Endodermal cell (in vitro differentiated cells): ENCODE data around the gene USB1. TPM values are rescaled to one million over a fixed set of nuclear protein-coding genes. Genes with fewer than 3 reads are reported as not detected.

Experiments
- DNase-seq: peaks from one replicate; pipeline ENCODE4 v3.0.0-alpha.2; 2017
- H3K27ac ChIP-seq: 2 replicates; pipeline ENCODE4 v1.5.1; 2013; ENCODE audit warnings: mild to moderate bottlenecking, low read depth, low read length, moderate library complexity
- H3K27me3 ChIP-seq: 2 replicates; pipeline ENCODE4 v1.6.1; 2013; ENCODE audit warnings: mild to moderate bottlenecking, low read length, moderate library complexity; ENCODE audit not compliant: insufficient read depth, control insufficient read depth, poor library complexity, severe bottlenecking
- H3K36me3 ChIP-seq: 2 replicates; pipeline ENCODE4 v1.7.0; 2013; ENCODE audit warnings: mild to moderate bottlenecking, low read length, moderate library complexity; ENCODE audit not compliant: control insufficient read depth, insufficient read depth
- H3K4me1 ChIP-seq: one replicate; pipeline ENCODE4 v1.7.0; 2013; ENCODE audit warnings: low read length; ENCODE audit not compliant: control insufficient read depth, insufficient read depth
- H3K4me3 ChIP-seq: 2 replicates; pipeline ENCODE4 v1.5.1; 2013; ENCODE audit warnings: mild to moderate bottlenecking, low read length, moderate library complexity
- H3K9ac ChIP-seq: 2 replicates; pipeline ENCODE4 v1.6.1; 2013; ENCODE audit warnings: mild to moderate bottlenecking, low read length, moderate library complexity; ENCODE audit not compliant: poor library complexity, severe bottlenecking; ENCODE audit errors: extremely low read depth
- H3K9me3 ChIP-seq: 2 replicates; pipeline ENCODE4 v1.6.1; 2013; ENCODE audit warnings: mild to moderate bottlenecking, low read length, moderate library complexity; ENCODE audit not compliant: control insufficient read depth
- H3K27ac Mint-ChIP-seq: 2 replicates; pipeline ENCODE4 v1.8.0; 2020; ENCODE audit warnings: mixed read lengths
- H3K27me3 Mint-ChIP-seq: 2 replicates; pipeline ENCODE4 v1.8.0; 2021; ENCODE audit warnings: mild to moderate bottlenecking, mixed read lengths; ENCODE audit not compliant: insufficient read depth
- H3K36me3 Mint-ChIP-seq: 2 replicates; pipeline ENCODE4 v1.8.0; 2020; ENCODE audit warnings: low read depth, mixed read lengths
- H3K4me1 Mint-ChIP-seq: 2 replicates; pipeline ENCODE4 v1.8.0; 2020; ENCODE audit warnings: mixed read lengths
- H3K4me3 Mint-ChIP-seq: 2 replicates; pipeline ENCODE4 v1.8.0; 2020; ENCODE audit warnings: mild to moderate bottlenecking, moderate library complexity, mixed read lengths
- H3K9me3 Mint-ChIP-seq: 2 replicates; pipeline ENCODE4 v1.8.0; 2020; ENCODE audit warnings: mild to moderate bottlenecking, mixed read lengths
- WGBS, 2 experiments: methylation state at CpG; one replicate each; pipeline versions ENCODE4 v1.1.5 to v1.1.7; 2013; ENCODE audit warnings: missing lambda C conversion rate in 2 of 2, mixed read lengths in 1 of 2; ENCODE audit not compliant: insufficient coverage in 1 of 2, insufficient read length in 1 of 2; 5-methylcytosine and 5-hydroxymethylcytosine counted together
- total RNA-seq, 2 donors: library from RNA; stranded (reverse); fragmentation: NEBNext Ultra II Directional in 1 of 2; extraction: Animal tissue kit (Norgen Biotek cat#: 25700) in 1 of 2; gene quantifications; 2 replicates in 1 of 2; 3 replicates in 1 of 2; pipeline ENCODE4 v1.2.1, GENCODE V29; 2021
- TF ChIP-seq, protein P1 (sequence below): fragments of 200-600 bp; sonication (generic); conservative IDR thresholded peaks from 2 replicates; pipeline ENCODE4 v1.5.0; 2021; ENCODE audit warnings: antibody characterized with exemption, mild to moderate bottlenecking

Gene USB1
- total RNA-seq, 2 donors from 2014 or later = 139 to 163 TPM

DNA sequence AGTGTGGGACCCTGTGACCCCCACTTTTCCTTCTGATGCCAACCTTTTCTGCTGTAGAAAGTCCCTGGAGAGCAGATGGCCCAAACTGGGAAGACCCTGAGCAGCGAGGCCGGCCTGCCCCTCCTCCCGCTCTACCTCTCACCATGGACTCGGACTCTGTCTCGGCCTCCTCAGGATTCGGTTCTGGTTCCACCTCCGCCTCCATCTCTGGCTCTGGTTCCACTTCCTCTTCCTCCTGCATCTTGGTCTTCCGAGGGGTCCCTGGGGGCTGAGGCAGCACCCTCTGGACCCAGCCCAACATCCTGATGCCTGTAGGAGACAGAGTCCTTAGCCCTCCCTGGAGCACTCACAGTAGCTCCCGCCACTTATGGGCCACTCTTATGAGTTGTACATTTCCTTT is 34.2 kb upstream of the USB1 start:
- no peak overlapping the region for H3K4me3 Mint-ChIP-seq
- Histone ChIP-seq H3K4me3 (no peak overlapping the region), H3K9ac (no peak overlapping the region), H3K27ac (no peak overlapping the region), H3K4me1 (no peaks in the 10 kb centered on the region), H3K9me3 (no peaks in the 10 kb centered on the region), H3K36me3 (no peaks in the 10 kb centered on the region), H3K27me3 (no peaks in the 10 kb centered on the region)
- DNase-seq = no peak
- peaks cover 4% of the 10 kb centered on the region for H3K4me1 Mint-ChIP-seq
- no peaks in the 10 kb centered on the region for H3K9me3 Mint-ChIP-seq
- TF ChIP-seq, protein P1, sequence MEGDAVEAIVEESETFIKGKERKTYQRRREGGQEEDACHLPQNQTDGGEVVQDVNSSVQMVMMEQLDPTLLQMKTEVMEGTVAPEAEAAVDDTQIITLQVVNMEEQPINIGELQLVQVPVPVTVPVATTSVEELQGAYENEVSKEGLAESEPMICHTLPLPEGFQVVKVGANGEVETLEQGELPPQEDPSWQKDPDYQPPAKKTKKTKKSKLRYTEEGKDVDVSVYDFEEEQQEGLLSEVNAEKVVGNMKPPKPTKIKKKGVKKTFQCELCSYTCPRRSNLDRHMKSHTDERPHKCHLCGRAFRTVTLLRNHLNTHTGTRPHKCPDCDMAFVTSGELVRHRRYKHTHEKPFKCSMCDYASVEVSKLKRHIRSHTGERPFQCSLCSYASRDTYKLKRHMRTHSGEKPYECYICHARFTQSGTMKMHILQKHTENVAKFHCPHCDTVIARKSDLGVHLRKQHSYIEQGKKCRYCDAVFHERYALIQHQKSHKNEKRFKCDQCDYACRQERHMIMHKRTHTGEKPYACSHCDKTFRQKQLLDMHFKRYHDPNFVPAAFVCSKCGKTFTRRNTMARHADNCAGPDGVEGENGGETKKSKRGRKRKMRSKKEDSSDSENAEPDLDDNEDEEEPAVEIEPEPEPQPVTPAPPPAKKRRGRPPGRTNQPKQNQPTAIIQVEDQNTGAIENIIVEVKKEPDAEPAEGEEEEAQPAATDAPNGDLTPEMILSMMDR = no peak
- H3K36me3 Mint-ChIP-seq = no peaks in the 10 kb centered on the region
- WGBS, 2 experiments = 83 to 98% methylated on average over 7 to 9 of the region's 9 CpGs
- no peaks in the 10 kb centered on the region for H3K27me3 Mint-ChIP-seq
- peak overlapping the region; percentile 67 for H3K27ac Mint-ChIP-seq

DNA sequence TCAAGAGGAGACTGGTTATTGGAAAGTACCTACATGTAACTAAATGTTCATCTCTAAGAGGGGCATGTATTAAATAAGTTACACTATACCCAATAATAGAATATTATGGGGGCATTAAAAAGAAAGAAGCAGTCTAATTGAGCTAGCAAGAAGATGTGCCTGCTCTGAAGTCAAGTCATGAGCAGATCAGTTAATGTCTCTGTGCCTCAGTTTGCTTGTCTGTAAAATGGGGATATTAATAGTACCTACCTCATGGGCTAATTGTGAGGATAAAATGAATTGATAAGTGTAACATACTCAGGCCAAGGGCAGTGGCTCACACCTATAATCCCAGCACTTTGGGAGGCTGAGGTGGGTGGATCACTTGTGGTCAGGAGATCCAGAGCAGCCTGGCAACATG is 33.3 kb upstream of the USB1 start:
- H3K36me3 Mint-ChIP-seq = no peaks in the 10 kb centered on the region
- Histone ChIP-seq H3K4me1 (no peaks in the 10 kb centered on the region), H3K9ac (no peak overlapping the region), H3K27ac (no peak overlapping the region), H3K27me3 (no peaks in the 10 kb centered on the region), H3K36me3 (no peaks in the 10 kb centered on the region), H3K4me3 (no peak overlapping the region), H3K9me3 (no peaks in the 10 kb centered on the region)
- DNase-seq = no peak
- no peaks in the 10 kb centered on the region for H3K9me3 Mint-ChIP-seq
- TF ChIP-seq, protein P1 = no peak
- H3K4me1 Mint-ChIP-seq = peaks cover 4% of the 10 kb centered on the region
- no peak overlapping the region for H3K4me3 Mint-ChIP-seq
- H3K27ac Mint-ChIP-seq = no peak overlapping the region
- no peaks in the 10 kb centered on the region for H3K27me3 Mint-ChIP-seq

DNA sequence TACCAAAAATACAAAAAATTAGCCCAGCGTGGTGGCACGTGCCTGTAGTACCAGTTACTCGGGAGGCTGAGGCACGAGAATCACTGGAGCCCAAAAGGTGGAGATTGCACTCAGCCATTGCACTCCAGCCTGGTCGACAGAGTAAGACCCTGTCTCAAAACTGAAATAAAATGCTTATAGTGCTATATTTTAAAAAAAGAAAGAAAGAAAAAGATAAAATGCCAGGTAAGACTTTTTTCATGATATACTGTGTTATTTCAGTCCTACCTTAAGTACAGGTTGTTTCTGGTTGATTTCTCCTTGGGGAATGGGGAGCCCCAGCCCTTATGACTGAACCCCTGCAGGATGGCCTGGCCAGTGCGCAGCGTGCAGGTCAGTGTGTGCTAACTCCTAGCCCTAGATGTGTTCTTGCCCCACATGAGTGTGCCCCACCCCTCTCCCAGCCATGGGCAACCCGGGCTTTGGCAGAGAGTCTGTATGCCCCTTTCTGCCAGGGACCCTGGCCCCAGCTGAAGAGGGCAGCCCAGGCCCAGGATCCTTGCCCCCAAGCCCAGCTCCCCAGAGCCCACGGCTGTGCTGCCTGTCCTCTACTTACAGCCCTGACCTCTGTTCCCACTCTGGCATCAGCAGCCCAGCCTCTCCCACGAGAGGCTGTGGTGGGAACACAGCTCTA is 31.6 kb upstream of the USB1 start:
- Mint-ChIP-seq H3K4me1 (peaks cover 4% of the 10 kb centered on the region), H3K27ac (no peak overlapping the region), H3K27me3 (no peaks in the 10 kb centered on the region), H3K36me3 (no peaks in the 10 kb centered on the region), H3K4me3 (no peak overlapping the region), H3K9me3 (no peaks in the 10 kb centered on the region)
- Histone ChIP-seq H3K4me1 (no peaks in the 10 kb centered on the region), H3K4me3 (no peak overlapping the region), H3K36me3 (no peaks in the 10 kb centered on the region), H3K27me3 (no peaks in the 10 kb centered on the region), H3K9me3 (no peaks in the 10 kb centered on the region), H3K27ac (no peak overlapping the region), H3K9ac (no peak overlapping the region)
- WGBS, 2 experiments = 90 to 98% methylated on average over 7 to 10 of the region's 10 CpGs
- TF ChIP-seq, protein P1 = no peak
- no peak for DNase-seq
